K562 (cell line): ENCODE data around the gene DENND5B. TPM values are rescaled to one million over a fixed set of nuclear protein-coding genes. Genes with fewer than 3 reads are reported as not detected.

Experiments used
- ATAC-seq: fragments of 200-7000 bp; cut with Tn5 transposase; 3 replicates; pipeline ENCODE4 v1.9.1; 2020; ENCODE audit warnings: moderate library complexity
- BruUV-seq: library from RNA; stranded (reverse); fragments of 400-500 nt; replicated peaks from 2 replicates; lab custom pipeline; 2021; lab: Mats Ljungman, UMichigan
- CTCF ChIA-PET: fragments of 300-600 bp; formaldehyde crosslinking; extraction: SDS; loops from one replicate; lab custom pipeline; 2021; ENCODE audit warnings: low intra/inter-chr PET ratio; lab: Yijun Ruan, JAX
- POLR2A ChIA-PET: fragments of 300-600, 350-650 bp; sonication (Branson Sonifier 250); formaldehyde crosslinking; extraction: SDS; loops from one replicate; lab custom pipeline; 2021; ENCODE audit warnings: antibody characterized with exemption, inconsistent platforms; lab: Yijun Ruan, JAX
- DNase-seq, 4 experiments: peaks; one replicate each; pipeline versions ENCODE4 v3.0.0 to v3.0.0-alpha.2; 2011 to 2018; ENCODE audit warnings: low spot score in 3 of 4, mixed read lengths in 3 of 4; ENCODE audit errors: extremely low read depth in 1 of 4
- FAIRE-seq: peaks from 2 replicates; lab custom pipeline; 2011; peaks lifted over from hg19 to GRCh38; lab: Jason Lieb, UNC
- H2AFZ ChIP-seq: 2 replicates; pipeline ENCODE4 v1.6.0; 2011; ENCODE audit warnings: low read depth, low read length, control low read depth, inconsistent platforms
- H3K27ac ChIP-seq: fragments of 200-600 bp; 3 replicates; pipeline ENCODE4 v1.8.0; 2011; ENCODE audit warnings: low read depth, mild to moderate bottlenecking, control low read depth, inconsistent platforms, low read length, moderate library complexity, mixed read lengths; ENCODE audit errors: extremely low read depth
- H3K27me3 ChIP-seq, 2 experiments: fragments of 300-600 bp in 1 of 2; 2 replicates in 1 of 2; 3 replicates in 1 of 2; pipeline versions ENCODE4 v1.6.0 to v1.8.0; 2011; ENCODE audit warnings: inconsistent platforms in 2 of 2, low read length in 2 of 2, mild to moderate bottlenecking in 1 of 2, mixed read lengths in 1 of 2, moderate library complexity in 1 of 2; ENCODE audit not compliant: control insufficient read depth in 2 of 2, insufficient read depth in 2 of 2
- H3K36me3 ChIP-seq: fragments of 300-600 bp; 3 replicates; pipeline ENCODE4 v1.8.0; 2011; ENCODE audit warnings: mild to moderate bottlenecking, low read length, inconsistent platforms; ENCODE audit not compliant: control insufficient read depth, insufficient read depth
- H3K4me1 ChIP-seq, 2 experiments: fragments of 200-600 bp in 1 of 2; replicated peaks in 1 of 2; 2 replicates in 1 of 2; 3 replicates in 1 of 2; pipeline versions ENCODE4 v1.5.1 to v1.8.0; 2011; ENCODE audit warnings: inconsistent platforms in 2 of 2, low read length in 2 of 2, mild to moderate bottlenecking in 1 of 2, mixed read lengths in 1 of 2, moderate library complexity in 1 of 2; ENCODE audit not compliant: control insufficient read depth in 2 of 2, insufficient read depth in 2 of 2
- H3K4me2 ChIP-seq: 2 replicates; pipeline ENCODE4 v1.6.1; 2011; ENCODE audit warnings: low read length, control low read depth, inconsistent platforms, mixed read lengths; ENCODE audit not compliant: insufficient read depth
- H3K4me3 ChIP-seq: fragments of 200-600 bp; sonication (generic), shearing (Covaris generic); 2 replicates; pipeline ENCODE4 v1.5.1; 2016; ENCODE audit warnings: control low read depth, inconsistent platforms
- H3K79me2 ChIP-seq: fragments of 200-600 bp; 3 replicates; pipeline ENCODE4 v1.8.0; 2011; ENCODE audit warnings: low read length, inconsistent platforms; ENCODE audit not compliant: control insufficient read depth, insufficient read depth
- H3K9ac ChIP-seq, 2 experiments: 2 replicates each; pipeline versions ENCODE4 v1.6.0 to v1.6.1; 2011; ENCODE audit warnings: low read depth in 2 of 2, low read length in 2 of 2, control low read depth in 1 of 2, inconsistent platforms in 1 of 2, mild to moderate bottlenecking in 1 of 2, mixed read lengths in 1 of 2; ENCODE audit not compliant: insufficient read depth in 1 of 2
- H3K9me1 ChIP-seq: one replicate; pipeline ENCODE4 v1.6.0; 2011; ENCODE audit warnings: inconsistent platforms, mild to moderate bottlenecking, low read length, moderate library complexity; ENCODE audit not compliant: control insufficient read depth, insufficient read depth
- H3K9me3 ChIP-seq: replicated peaks from 2 replicates; pipeline ENCODE4 v1.5.1; 2011; ENCODE audit warnings: low read depth, low read length, inconsistent platforms; ENCODE audit not compliant: control insufficient read depth, insufficient read depth
- H4K20me1 ChIP-seq: replicated peaks from 2 replicates; pipeline ENCODE4 v1.6.1; 2011; ENCODE audit warnings: low read length, inconsistent platforms, mixed read lengths; ENCODE audit not compliant: control insufficient read depth, insufficient read depth
- ELK3 ChIP-seq: fragments of 450-650 bp; formaldehyde crosslinking; IDR thresholded peaks from 2 replicates; pipeline ENCODE4 v1.4.0; 2020; ENCODE audit warnings: mild to moderate bottlenecking
- ETV1 ChIP-seq: fragments of 450-650 bp; conservative IDR thresholded peaks from 2 replicates; pipeline ENCODE4 v1.6.1; 2016; ENCODE audit warnings: missing genetic modification characterization, control low read depth, low read depth, missing compliant biosample characterization
- NFE2L1 ChIP-seq: fragments of 450-650 bp; IDR thresholded peaks from 2 replicates; pipeline ENCODE4 v1.6.1; 2016; ENCODE audit warnings: missing genetic modification characterization, low read depth, mild to moderate bottlenecking, missing compliant biosample characterization, moderate library complexity, borderline replicate concordance
- NONO ChIP-seq, 2 experiments: fragments of 200-400 bp in 1 of 2; fragments of 450-650 bp in 1 of 2; formaldehyde crosslinking in 1 of 2; IDR thresholded peaks; 2 replicates each; pipeline ENCODE4 v1.6.1; 2017; ENCODE audit warnings: low read depth in 2 of 2, mild to moderate bottlenecking in 2 of 2, moderate library complexity in 2 of 2, low read length in 1 of 2
- PREB ChIP-seq: sonication (generic); formaldehyde crosslinking; IDR thresholded peaks from 2 replicates; pipeline ENCODE4 v1.8.1; 2023; ENCODE audit warnings: mild to moderate bottlenecking, missing genetic modification reagents
- RBBP5 ChIP-seq: fragments of 200-600 bp; sonication (generic); IDR thresholded peaks from 2 replicates; pipeline ENCODE4 v1.6.1; 2012; ENCODE audit warnings: borderline replicate concordance, mild to moderate bottlenecking, low read length, control low read depth, inconsistent platforms; ENCODE audit not compliant: insufficient read depth, poor library complexity, severe bottlenecking
- SRSF7 ChIP-seq: fragments of 200-400 bp; formaldehyde crosslinking; optimal IDR thresholded peaks from 2 replicates; pipeline ENCODE3; 2017; ENCODE audit warnings: mild to moderate bottlenecking, low read depth, low read length
- STAT5A ChIP-seq: IDR thresholded peaks from 2 replicates; pipeline ENCODE4 v1.6.1; 2012; ENCODE audit warnings: low read length, inconsistent platforms, borderline replicate concordance
- TBL1XR1 ChIP-seq, 2 experiments: IDR thresholded peaks; 2 replicates each; pipeline ENCODE4 v1.6.1; 2012; ENCODE audit warnings: improper control_type of control experiment in 2 of 2, low read length in 2 of 2, mild to moderate bottlenecking in 1 of 2
- TFAP4 ChIP-seq: sonication (generic); formaldehyde crosslinking; IDR thresholded peaks from 2 replicates; pipeline ENCODE4 v1.8.0; 2022; ENCODE audit warnings: missing genetic modification reagents, mild to moderate bottlenecking, moderate library complexity, borderline replicate concordance
- ZNF224 ChIP-seq: sonication (generic); formaldehyde crosslinking; IDR thresholded peaks from 2 replicates; pipeline ENCODE4 v1.8.0; 2022; ENCODE audit warnings: mild to moderate bottlenecking, missing genetic modification reagents
- ZNF347 ChIP-seq: fragments of 450-650 bp; formaldehyde crosslinking; IDR thresholded peaks from 2 replicates; pipeline ENCODE4 v1.4.0; 2020; ENCODE audit warnings: low read depth, mild to moderate bottlenecking, moderate library complexity
- ZNF584 ChIP-seq: fragments of 200-800 bp; sonication (Bioruptor generic); IDR thresholded peaks from 2 replicates; pipeline ENCODE4 v1.6.1; 2016; ENCODE audit warnings: low read depth, mild to moderate bottlenecking, missing genetic modification characterization, missing compliant biosample characterization
- WGBS: fragments of 100-300 bp; shearing (Covaris generic); methylation state at CpG from one replicate; pipeline ENCODE4 v1.1.6; 2016; ENCODE audit warnings: low coverage, mixed read lengths; ENCODE audit not compliant: insufficient coverage; ENCODE audit errors: missing lambda C conversion rate; 5-methylcytosine and 5-hydroxymethylcytosine counted together
- in situ Hi-C: fragments of 300-500 bp; cut with MboI; formaldehyde crosslinking; loops from 4 replicates; pipeline ENCODE4 v1.15.0; 2018; ENCODE audit warnings: inconsistent platforms, mixed read lengths
- intact Hi-C: fragments of 100-400 bp; cut with micrococcal nuclease; formaldehyde crosslinking; loops from 2 replicates; pipeline ENCODE4 v1.14.2; 2022
- polyA plus RNA-seq, 8 experiments: library from polyadenylated mRNA; depleted of rRNA in 4 of 8; stranded (reverse) in 5 of 8; unstranded in 3 of 8; fragments of >200 nt; fragmentation: Nextera tagmentation in 2 of 8; fragmentation: Illumina TruSeq in 1 of 8; extraction: Ambion mirVana in 2 of 8; extraction: Trizol in 1 of 8; gene quantifications; 2 replicates each; pipeline versions ENCODE4 v1.2.1 to v1.2.3, GENCODE V29; 2011 to 2014; ENCODE audit warnings: inconsistent platforms in 1 of 8, missing spikeins in 1 of 8
- total RNA-seq, 7 experiments: library from RNA; depleted of rRNA in 6 of 7; stranded (reverse); fragments of >200 nt in 6 of 7; fragmentation: Illumina TruSeq in 2 of 7; extraction: Trizol in 2 of 7; gene quantifications; 2 replicates each; pipeline versions ENCODE4 v1.2.1 to v1.2.3, GENCODE V29; 2011 to 2021; ENCODE audit warnings: low replicate concordance in 1 of 7

The DENND5B gene
- total and polyA plus RNA-seq, 9 of the 15 experiments (the other 6 are each of a cell fraction or from before 2014, with no cell fraction given), result 0.99 to 6.0 (median 3.6) TPM

- Histone ChIP-seq H3K4me1 (no peaks in the 10 kb centered on the region), H2AFZ (no peak overlapping the region), H3K79me2 (no peaks in the 10 kb centered on the region), H3K27me3 (peaks cover 4 to 11% of the 10 kb centered on the region in 2 experiments; a peak in 3 of 5 replicates), H3K27ac (no peak overlapping the region), H3K36me3 (no peaks in the 10 kb centered on the region), H3K9me1 (no peaks in the 10 kb centered on the region), H3K4me2 (no peak overlapping the region), H4K20me1 (no peaks in the 10 kb centered on the region), H3K9ac (no peak overlapping the region), H3K9me3 (no peaks in the 10 kb centered on the region), H3K4me3 (no peak overlapping the region)
- ChIA-PET CTCF (no interaction called here), POLR2A (no interaction called here)
- in situ Hi-C loops, result no loop called here
- FAIRE-seq (no peak), DNase-seq (no peak), ATAC-seq (no peak)
- 33% methylated on average over 4 of the region's 4 CpGs for WGBS
- no peak for TF ChIP-seq SRSF7
- no peak for TF ChIP-seq RBBP5
- TF ChIP-seq NFE2L1, result no peak
- no TSS peak for BruUV-seq
- intact Hi-C loops, result no loop called here
Measured at GRCh38 chr12:31440586-31440985, 150.3 kb downstream of the DENND5B start.

- ChIA-PET POLR2A (no interaction called here), CTCF (no interaction called here)
- FAIRE-seq, result no peak
- H3K4me3 ChIP-seq, result no peak overlapping the region
- H3K79me2 ChIP-seq, result no peaks in the 10 kb centered on the region
- no peaks in the 10 kb centered on the region for H3K4me1 ChIP-seq
- H3K9me1 ChIP-seq, result no peaks in the 10 kb centered on the region
- no TSS peak for BruUV-seq
- no peak overlapping the region for H3K9ac ChIP-seq
- ATAC-seq, result peak; percentile 56; the same call in 2 of the 3 replicates
- no peaks in the 10 kb centered on the region for H3K36me3 ChIP-seq
- intact Hi-C loops, result no loop called here
- in situ Hi-C loops, result no loop called here
- DNase-seq, result no peak
- no peak overlapping the region for H3K27ac ChIP-seq
- H3K9me3 ChIP-seq, result no peaks in the 10 kb centered on the region
- H4K20me1 ChIP-seq, result no peaks in the 10 kb centered on the region
- H2AFZ ChIP-seq, result no peak overlapping the region
- 2% methylated on average over 4 of the region's 4 CpGs for WGBS
- no peak overlapping the region for H3K4me2 ChIP-seq
- peaks cover 4 to 14% of the 10 kb centered on the region in 2 experiments; a peak in 3 of 5 replicates for H3K27me3 ChIP-seq
- TF ChIP-seq STAT5A, result no peak
- no peak for TF ChIP-seq ZNF347 (CRISPR knock-in tag)
- no peak for TF ChIP-seq ELK3 (CRISPR knock-in tag)
- no peak for TF ChIP-seq ZNF584 (CRISPR knock-in tag)
- TF ChIP-seq ETV1 (tag), result no peak
- TF ChIP-seq PREB (CRISPR knock-in tag), result no peak
- no peak for TF ChIP-seq NONO (IDR thresholded peaks at IDR 0.05; ENCODE audit: low read depth in 2 of 2, low read length in 1 of 2)
- TF ChIP-seq ZNF224 (CRISPR knock-in tag), result no peak
- no peak for TF ChIP-seq TBL1XR1 (IDR thresholded peaks at IDR 0.05; ENCODE audit: low read length in 2 of 2)
- no peak for TF ChIP-seq TFAP4 (CRISPR knock-in tag)
Measured at GRCh38 chr12:31440134-31440533, 150.8 kb downstream of the DENND5B start.
